Measurements from ENCODE around the gene ATF1.
"Not testable (repeated sequence)": the region's sequence is repeated elsewhere in the genome, so short reads cannot be mapped to it uniquely, and the experiment has no call there.

The ATF1 gene

GRCh38 chr12:50868881-50869280, 105.0 kb downstream of the ATF1 start:
- not testable (repeated sequence) for DNase-seq

All from stimulated activated CD4-positive, alpha-beta T cell treated with anti-CD3 and anti-CD28 coated beads, Interleukin-1b, Interleukin-23, amount 100 ng/mL, for 48 hours (primary cell).